ENCODE data around the gene APH1B. TPM values are rescaled to one million over a fixed set of nuclear protein-coding genes. Genes with fewer than 3 reads are reported as not detected.

Gene APH1B
- total RNA-seq, 2 donors from 2014 or later, result 6.1 to 9.1 TPM

- DNase-seq, result peak in 1 of 2 donors; percentile 55
- peak; percentile 9 for ATAC-seq
- intact Hi-C loops (cut with DNase I, micrococcal nuclease), result no loop called here
Measured at GRCh38 chr15:63322541-63322940, 45.1 kb downstream of the APH1B start.

- DNase-seq, result no peak
- intact Hi-C loops (cut with DNase I, micrococcal nuclease), result no loop called here
- ATAC-seq, result no peak
Measured at GRCh38 chr15:63323798-63324563, 46.6 kb downstream of the APH1B start.

DNA sequence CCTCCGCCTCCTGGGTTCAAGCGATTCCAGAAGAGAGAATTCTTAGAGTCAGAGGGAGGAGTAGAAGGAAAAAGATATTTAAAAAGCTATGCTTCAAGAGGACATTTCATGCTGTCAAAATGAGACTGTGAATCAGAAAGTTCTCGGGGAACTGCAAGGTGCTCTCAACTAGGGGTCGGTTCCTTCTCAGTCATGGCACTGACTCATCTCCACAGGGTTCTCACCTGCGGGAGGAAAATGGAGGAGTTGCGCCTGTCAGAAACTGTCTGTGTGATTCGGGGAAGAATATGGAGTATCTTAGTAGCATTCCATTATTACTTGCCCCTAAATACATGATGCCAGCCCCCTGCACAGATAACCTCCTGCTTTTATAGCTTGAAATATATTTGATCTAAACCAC is 47.4 kb downstream of the APH1B start:
- no peak for DNase-seq
- ATAC-seq, result no peak
- intact Hi-C loops (cut with DNase I, micrococcal nuclease), result no loop called here

DNA sequence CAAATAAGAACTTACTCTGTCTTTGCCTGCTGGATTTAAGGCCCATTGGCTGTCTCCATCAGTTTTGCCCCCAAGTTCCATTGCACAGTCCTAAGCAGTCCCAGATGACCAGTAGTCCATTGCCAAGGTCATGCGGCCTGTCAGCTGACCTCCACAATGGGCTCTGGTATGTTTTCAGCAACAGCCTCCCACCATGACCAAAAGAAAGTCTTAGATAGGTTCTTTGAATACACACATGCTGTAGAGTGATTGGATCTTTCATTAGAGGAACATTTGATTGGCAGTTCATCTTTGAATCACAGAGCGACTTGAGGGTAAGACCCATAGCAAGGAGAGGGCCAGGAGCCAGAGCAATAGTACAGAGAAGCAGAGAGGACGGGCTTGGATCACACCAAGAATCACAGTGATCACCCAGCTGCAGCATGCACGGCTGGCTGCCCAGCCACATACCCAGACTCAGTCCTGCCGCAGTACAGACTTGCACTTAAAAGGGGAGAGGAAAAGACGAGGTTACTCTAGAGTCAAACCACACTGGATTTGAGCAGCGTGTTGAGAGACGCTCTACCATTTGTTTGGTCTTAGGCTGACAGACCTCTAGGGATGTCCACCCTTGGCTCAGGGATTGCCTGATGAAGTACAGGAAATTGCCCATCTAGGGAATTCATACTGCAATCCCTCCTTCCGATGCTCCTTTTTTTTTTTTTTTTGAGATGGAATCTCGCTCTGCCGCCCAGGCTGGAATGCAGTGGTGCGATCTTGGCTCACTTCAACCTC is 50.4 kb downstream of the APH1B start:
- DNase-seq, result no peak
- ATAC-seq, result no peak
- intact Hi-C loops (cut with DNase I, micrococcal nuclease), result no loop called here

DNA sequence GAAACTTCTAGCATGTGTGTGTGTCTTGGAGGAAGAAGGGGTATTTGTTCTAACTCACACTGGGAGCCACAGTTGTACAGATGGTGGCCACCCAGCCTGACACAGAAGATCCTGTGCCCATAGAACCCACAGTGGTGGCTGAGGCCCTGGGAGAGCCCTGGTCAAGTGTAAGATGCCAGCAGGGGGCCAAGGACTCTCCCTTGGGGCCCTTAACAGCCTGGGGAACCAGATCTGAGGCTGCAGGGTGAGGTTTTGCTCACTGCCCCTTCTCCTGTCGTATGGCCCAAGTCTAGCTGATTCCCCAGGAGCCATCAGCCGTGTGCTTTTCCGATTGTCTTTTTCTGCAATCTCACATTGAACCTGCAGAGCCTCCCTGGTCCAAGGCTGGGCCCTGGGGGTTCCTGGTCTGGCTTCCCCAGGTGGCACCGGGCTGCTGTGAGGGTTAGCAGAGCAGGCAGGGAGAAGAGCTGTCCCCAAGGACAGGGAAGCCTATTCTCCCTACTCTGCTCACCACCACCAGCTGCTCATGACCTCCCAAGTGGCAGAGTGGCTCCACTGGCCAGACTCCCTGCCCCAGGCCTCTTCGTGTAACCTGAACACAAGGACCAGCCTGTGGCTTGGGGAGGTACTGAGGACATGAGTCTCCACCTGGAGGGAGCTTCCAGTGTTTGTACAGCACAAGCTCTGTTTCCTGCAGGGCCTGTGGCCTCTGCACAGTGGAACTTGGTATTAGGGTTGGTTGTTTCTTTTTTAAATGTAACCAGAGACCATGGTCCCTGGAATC is 52.4 kb downstream of the APH1B start:
- intact Hi-C loops (cut with DNase I, micrococcal nuclease), result no loop called here
- ATAC-seq (peak; percentile 5), DNase-seq (no peak)

DNA sequence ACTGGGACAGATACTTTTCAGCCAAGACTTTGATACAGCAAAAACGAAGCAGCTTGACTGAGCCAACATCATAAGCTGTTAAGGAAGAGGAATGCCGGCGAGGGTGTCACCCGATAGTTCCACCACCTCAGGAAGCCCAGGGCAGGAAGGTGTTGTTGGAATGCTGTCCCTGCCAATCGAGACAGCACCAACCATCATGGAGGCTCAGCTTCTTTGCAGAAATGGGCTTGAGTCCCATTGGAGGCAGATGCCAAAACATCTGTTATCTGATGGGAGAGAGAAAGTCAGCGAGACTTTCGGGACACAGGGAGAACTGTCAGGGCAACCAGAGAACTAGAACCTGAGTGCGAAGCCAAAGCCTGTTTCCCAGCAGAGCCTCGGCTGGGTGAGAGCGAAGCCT is 53.5 kb downstream of the APH1B start:
- ATAC-seq (no peak), DNase-seq (no peak)
- intact Hi-C loops (cut with DNase I, micrococcal nuclease), result no loop called here

DNA sequence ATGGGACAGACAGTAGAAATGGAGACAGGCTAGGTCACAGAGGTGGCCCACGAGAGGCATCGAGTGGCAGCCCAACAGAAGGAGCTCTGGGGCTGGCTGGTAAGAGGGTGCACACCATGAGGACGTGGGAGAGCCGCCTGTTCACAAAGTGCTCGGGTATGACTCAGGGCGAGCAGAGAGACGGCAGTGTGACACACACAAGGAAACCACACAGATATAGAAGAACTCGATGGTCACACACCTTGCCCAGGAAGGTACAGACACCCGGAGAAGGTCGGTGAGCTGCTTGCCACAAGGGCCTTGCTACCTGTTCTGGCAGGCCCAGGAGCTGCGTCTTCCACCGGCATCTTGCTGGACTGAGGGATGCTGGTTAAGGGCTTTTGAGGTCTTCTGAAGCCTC is 54.1 kb downstream of the APH1B start:
- no peak for ATAC-seq
- intact Hi-C loops (cut with DNase I, micrococcal nuclease), result no loop called here
- DNase-seq, result no peak

GRCh38 chr15:63332367-63333124 is 55.1 kb downstream of the APH1B start:
- intact Hi-C loops (cut with DNase I, micrococcal nuclease), result no loop called here
- ATAC-seq, result no peak
- DNase-seq, result no peak

GRCh38 chr15:63334821-63335220 is 57.4 kb downstream of the APH1B start:
- ATAC-seq (peak; percentile 14), DNase-seq (no peak)
- intact Hi-C loops (cut with DNase I, micrococcal nuclease), result no loop called here

DNA sequence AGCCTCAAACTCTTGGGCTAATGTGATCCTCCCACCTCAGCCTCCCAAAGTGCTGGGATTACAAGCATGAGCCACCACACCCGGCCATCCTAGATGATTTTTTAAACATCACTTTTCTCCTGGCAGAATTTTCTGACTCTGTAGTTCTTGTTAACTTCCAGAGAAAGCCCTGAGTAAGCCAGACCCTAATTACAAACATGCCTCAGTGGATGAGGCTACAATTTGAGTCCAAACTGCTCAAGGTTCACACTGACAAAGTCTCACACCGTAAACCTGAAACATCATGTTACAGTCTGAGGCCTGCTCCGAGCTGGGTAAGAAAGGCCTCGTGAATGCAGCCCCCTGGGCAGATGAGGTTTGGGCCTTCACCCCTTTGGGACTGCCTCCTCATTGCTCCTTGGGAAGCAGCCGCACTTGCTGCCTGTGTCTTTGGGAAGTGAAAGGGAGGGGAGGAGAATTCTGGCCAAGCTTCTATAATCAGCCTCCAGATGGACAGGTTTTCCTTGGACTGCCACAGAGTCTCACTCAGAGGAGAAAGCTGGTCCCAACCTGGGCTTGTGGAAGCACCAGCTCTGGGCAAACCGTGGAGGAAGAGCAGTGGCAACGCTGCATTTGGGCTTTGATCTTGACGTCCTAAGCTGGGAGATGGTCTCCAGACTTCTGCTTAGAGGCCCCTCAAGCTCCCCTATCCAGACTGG is 58.3 kb downstream of the APH1B start:
- intact Hi-C loops (cut with DNase I, micrococcal nuclease), result no loop called here
- DNase-seq (no peak), ATAC-seq (no peak)

GRCh38 chr15:63337046-63337445 is 59.6 kb downstream of the APH1B start:
- intact Hi-C loops (cut with DNase I, micrococcal nuclease), result no loop called here
- no peak for ATAC-seq

DNA sequence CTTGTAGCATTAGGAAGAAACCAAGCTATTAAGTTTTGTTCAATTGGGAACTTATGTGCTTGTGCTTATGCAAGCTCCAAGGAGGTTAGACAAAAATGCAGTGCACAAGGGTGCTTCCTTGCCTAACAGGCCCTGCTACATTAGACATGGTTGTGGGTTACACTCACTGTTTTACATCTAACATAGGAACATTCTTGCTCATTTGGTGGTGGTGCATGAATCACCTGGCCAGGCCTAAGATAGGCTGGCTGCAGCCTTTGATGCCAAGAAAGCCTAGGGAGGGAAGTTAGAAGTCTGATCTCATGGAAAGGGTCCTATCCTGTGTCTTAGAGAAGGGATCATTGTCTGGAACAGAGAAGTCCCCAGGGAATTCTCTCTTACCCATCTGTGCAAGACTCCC is 60.8 kb downstream of the APH1B start:
- no peak for DNase-seq
- intact Hi-C loops (cut with DNase I, micrococcal nuclease), result no loop called here
- no peak for ATAC-seq

More at GRCh38 chr15:63337046-63337445, 59.6 kb downstream of the APH1B start:
- no peak for DNase-seq

GRCh38 chr15:63339006-63339766 is 61.8 kb downstream of the APH1B start:
- intact Hi-C loops (cut with DNase I, micrococcal nuclease), result no loop called here
- no peak for ATAC-seq

GRCh38 chr15:63339836-63340235 is 62.4 kb downstream of the APH1B start:
- intact Hi-C loops (cut with DNase I, micrococcal nuclease), result no loop called here
- no peak for ATAC-seq
- no peak for DNase-seq

More at GRCh38 chr15:63339006-63339766, 61.8 kb downstream of the APH1B start:
- DNase-seq, result no peak

- intact Hi-C loops (cut with DNase I, micrococcal nuclease), result no loop called here
- DNase-seq (no peak), ATAC-seq (no peak)
Measured at GRCh38 chr15:63340353-63340752, 62.9 kb downstream of the APH1B start.

DNA sequence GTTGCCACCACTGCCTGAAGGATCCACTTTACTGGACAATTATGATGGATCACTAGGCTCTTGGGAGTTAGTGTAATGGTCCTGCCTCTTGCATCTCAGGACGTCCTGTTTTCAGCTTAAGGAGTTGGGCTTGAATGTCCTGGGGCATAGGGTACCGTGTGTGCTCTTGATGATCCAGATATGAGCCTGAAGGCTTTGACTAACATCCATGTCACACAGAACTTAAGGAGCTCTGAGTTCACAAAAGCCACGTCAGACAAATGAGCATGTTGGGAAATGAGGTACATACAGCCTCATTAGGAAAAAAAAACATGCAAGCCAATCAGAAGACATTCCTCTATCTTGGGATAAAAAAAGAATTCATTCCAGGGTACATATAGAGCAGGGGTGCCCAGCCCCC is 63.5 kb downstream of the APH1B start:
- ATAC-seq, result no peak
- intact Hi-C loops (cut with DNase I, micrococcal nuclease), result no loop called here
- DNase-seq, result no peak

GRCh38 chr15:63341898-63342297 is 64.5 kb downstream of the APH1B start:
- DNase-seq (no peak), ATAC-seq (no peak)
- intact Hi-C loops (cut with DNase I, micrococcal nuclease), result no loop called here
